Spleen (tissue), 11 donors: ENCODE data around the gene KIAA1549. TPM values are rescaled to one million over a fixed set of nuclear protein-coding genes. Genes with fewer than 3 reads are reported as not detected.

Experiments used
- DNase-seq: peaks from one replicate; pipeline ENCODE4 v3.0.0-alpha.2; 2020
- H3K27ac ChIP-seq, 8 donors: fragments of 200-600 bp; sonication (generic) in 7 of 8; 1 replicate in 4 of 8; 2 replicates in 4 of 8; pipeline versions ENCODE4 v1.5.0 to v1.8.0; 2016 to 2021; ENCODE audit warnings: inconsistent platforms in 4 of 8, mild to moderate bottlenecking in 4 of 8, moderate library complexity in 1 of 8
- H3K27me3 ChIP-seq, 7 donors: fragments of 200-600 bp; sonication (generic) in 6 of 7; replicated peaks in 1 of 7; 1 replicate in 4 of 7; 2 replicates in 3 of 7; pipeline versions ENCODE4 v1.5.0 to v1.8.0; 2016 to 2021; ENCODE audit warnings: inconsistent platforms in 3 of 7, mild to moderate bottlenecking in 1 of 7
- H3K36me3 ChIP-seq, 6 donors: fragments of 200-600 bp; sonication (generic) in 5 of 6; 1 replicate in 4 of 6; 2 replicates in 2 of 6; pipeline versions ENCODE4 v1.5.0 to v1.8.0; 2016 to 2021; ENCODE audit warnings: inconsistent platforms in 2 of 6
- H3K4me1 ChIP-seq, 6 donors: fragments of 200-600 bp; sonication (generic) in 5 of 6; 1 replicate in 3 of 6; 2 replicates in 3 of 6; pipeline versions ENCODE4 v1.5.0 to v1.8.0; 2016 to 2021; ENCODE audit warnings: inconsistent platforms in 3 of 6
- H3K4me3 ChIP-seq, 8 donors: fragments of 200-600 bp; sonication (generic) in 7 of 8; 1 replicate in 4 of 8; 2 replicates in 4 of 8; pipeline versions ENCODE4 v1.5.0 to v1.8.0; 2016 to 2021; ENCODE audit warnings: inconsistent platforms in 4 of 8, mild to moderate bottlenecking in 4 of 8, moderate library complexity in 2 of 8
- H3K9me3 ChIP-seq, 8 donors: fragments of 200-600 bp; sonication (generic) in 7 of 8; 1 replicate in 4 of 8; 2 replicates in 4 of 8; pipeline versions ENCODE4 v1.5.0 to v1.8.0; 2016 to 2021; ENCODE audit warnings: inconsistent platforms in 4 of 8
- POLR2A ChIP-seq, 3 donors: fragments of 450-650 bp; IDR thresholded peaks; one replicate each; pipeline ENCODE4 v1.5.1; 2017; ENCODE audit warnings: antibody characterized with exemption in 3 of 3, mild to moderate bottlenecking in 1 of 3
- POLR2AphosphoS5 ChIP-seq, 3 donors: sonication (generic); formaldehyde crosslinking; IDR thresholded peaks; one replicate each; pipeline ENCODE4 v1.5.1; 2017; ENCODE audit warnings: antibody characterized with exemption in 3 of 3
- WGBS, 5 donors: extraction: QIAGEN DNeasy Blood & Tissue Kit in 3 of 5; methylation state at CpG; one replicate each; pipeline versions ENCODE4 v1.1.5 to v1.1.7; 2013 to 2018; 5-methylcytosine and 5-hydroxymethylcytosine counted together
- intact Hi-C: fragments of 100-400 bp; cut with DNase I; formaldehyde crosslinking; loops from one replicate; pipeline ENCODE4 v1.15.0; 2023; ENCODE audit warnings: low total_unique reads
- polyA plus RNA-seq, 3 donors: library from polyadenylated mRNA; stranded (reverse); fragments of 200-250 nt; gene quantifications; one replicate each; pipeline ENCODE4 v1.2.1, GENCODE V29; 2013
- total RNA-seq, 7 donors: library from RNA; depleted of rRNA in 3 of 7; stranded (reverse); fragments of >200 nt in 3 of 7; fragmentation: NEBNext Ultra II Directional in 4 of 7; extraction: Animal tissue kit (Norgen Biotek cat#: 25700) in 4 of 7; gene quantifications; one replicate each; pipeline versions ENCODE4 v1.1.0 to v1.2.1, GENCODE V29; 2016 to 2021
- TF ChIP-seq, protein P1 (sequence below), 11 experiments: fragments of 200-600 bp in 7 of 11; fragments of 450-650 bp in 4 of 11; sonication (generic) in 4 of 11; IDR thresholded peaks in 8 of 11; conservative IDR thresholded peaks in 3 of 11; 1 replicate in 7 of 11; 2 replicates in 4 of 11; pipeline versions ENCODE4 v1.4.0 to v1.8.0; 2016 to 2021; ENCODE audit warnings: antibody characterized with exemption in 11 of 11, inconsistent platforms in 4 of 11, mild to moderate bottlenecking in 1 of 11
- donor health status: healthy with polysubstance abuse.
- donor health status: DM: no; HTN: no; CAD: no; lungs with moderate emphysema.
- donor health status: DM: no; HTN: no; CAD: no.
- donor health status: Bipolar disorder and iron deficiency.
- donor health status: healthy.
- donor health status: DM: no; HTN: no; CAD: no.
- donor health status: DM: yes; HTN: yes; CAD: no.

The KIAA1549 gene
- total and polyA plus RNA-seq, 10 donors = 0.03 to 1.8 (median 0.85) TPM

DNA sequence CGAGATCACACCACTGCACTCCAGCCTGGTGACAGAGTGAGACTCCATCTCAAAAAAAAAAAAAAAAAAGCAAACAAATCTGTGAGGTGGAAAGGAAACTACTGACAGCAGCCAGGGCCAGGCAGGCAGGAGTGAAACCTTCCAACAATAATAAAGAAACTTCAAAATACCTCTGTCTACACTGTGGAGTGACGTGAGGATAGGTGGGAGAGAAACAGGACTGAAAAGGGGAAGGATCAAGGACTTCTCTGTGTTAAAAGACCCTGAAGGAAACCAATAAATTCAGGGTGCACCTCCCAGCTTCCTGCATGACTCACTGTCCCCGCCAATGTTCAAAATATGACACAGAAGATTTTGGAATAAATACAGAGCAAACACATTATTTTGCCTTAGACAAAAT lies 82.9 kb downstream of the KIAA1549 start:
- no peak overlapping the region for H3K4me3 ChIP-seq
- intact Hi-C loops = no loop called here
- H3K27ac ChIP-seq = no peak overlapping the region
- H3K4me1 ChIP-seq = peaks cover 0 to 11% (median 0%) of the 10 kb centered on the region in 6 donors
- H3K27me3 ChIP-seq = peaks cover 0 to 8% (median 0%) of the 10 kb centered on the region in 7 donors
- TF ChIP-seq, protein P1, sequence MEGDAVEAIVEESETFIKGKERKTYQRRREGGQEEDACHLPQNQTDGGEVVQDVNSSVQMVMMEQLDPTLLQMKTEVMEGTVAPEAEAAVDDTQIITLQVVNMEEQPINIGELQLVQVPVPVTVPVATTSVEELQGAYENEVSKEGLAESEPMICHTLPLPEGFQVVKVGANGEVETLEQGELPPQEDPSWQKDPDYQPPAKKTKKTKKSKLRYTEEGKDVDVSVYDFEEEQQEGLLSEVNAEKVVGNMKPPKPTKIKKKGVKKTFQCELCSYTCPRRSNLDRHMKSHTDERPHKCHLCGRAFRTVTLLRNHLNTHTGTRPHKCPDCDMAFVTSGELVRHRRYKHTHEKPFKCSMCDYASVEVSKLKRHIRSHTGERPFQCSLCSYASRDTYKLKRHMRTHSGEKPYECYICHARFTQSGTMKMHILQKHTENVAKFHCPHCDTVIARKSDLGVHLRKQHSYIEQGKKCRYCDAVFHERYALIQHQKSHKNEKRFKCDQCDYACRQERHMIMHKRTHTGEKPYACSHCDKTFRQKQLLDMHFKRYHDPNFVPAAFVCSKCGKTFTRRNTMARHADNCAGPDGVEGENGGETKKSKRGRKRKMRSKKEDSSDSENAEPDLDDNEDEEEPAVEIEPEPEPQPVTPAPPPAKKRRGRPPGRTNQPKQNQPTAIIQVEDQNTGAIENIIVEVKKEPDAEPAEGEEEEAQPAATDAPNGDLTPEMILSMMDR (IDR thresholded peaks at IDR 0.05 in 8 of 11, conservative IDR thresholded peaks at IDR 0.05 in 3 of 11) = no peak
- TF ChIP-seq POLR2AphosphoS5 (IDR thresholded peaks at IDR 0.05) = no peak
- no peak for TF ChIP-seq POLR2A (IDR thresholded peaks at IDR 0.05)
- no peaks in the 10 kb centered on the region for H3K36me3 ChIP-seq
- WGBS, 5 donors = 31 to 43% (median 37%) methylated on average over 3 of the region's 3 CpGs
- no peak for DNase-seq
- no peaks in the 10 kb centered on the region for H3K9me3 ChIP-seq

DNA sequence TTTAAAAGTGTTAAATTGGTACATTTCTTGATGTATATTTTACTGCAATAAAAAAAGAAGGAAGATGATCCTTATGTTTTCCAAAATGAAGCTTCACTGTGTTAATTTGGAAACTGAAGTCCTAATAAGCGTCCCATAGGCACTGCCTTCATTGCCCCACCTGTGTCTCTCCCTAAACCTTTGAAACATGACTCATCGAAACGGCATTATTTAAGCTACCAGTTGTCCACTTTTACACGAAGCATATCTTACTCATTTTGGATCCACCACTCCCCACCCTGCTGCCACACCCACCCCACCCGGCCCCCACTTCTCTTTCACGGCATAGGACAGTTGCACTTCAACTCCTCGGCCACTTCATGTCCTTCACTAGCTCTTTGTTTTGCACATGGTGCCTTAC lies 85.5 kb downstream of the KIAA1549 start:
- intact Hi-C loops = no loop called here
- Histone ChIP-seq H3K36me3 (no peaks in the 10 kb centered on the region), H3K27ac (no peak overlapping the region), H3K4me1 (peaks cover 0 to 6% (median 0%) of the 10 kb centered on the region in 6 donors), H3K4me3 (no peak overlapping the region), H3K9me3 (no peaks in the 10 kb centered on the region), H3K27me3 (no peaks in the 10 kb centered on the region)
- TF ChIP-seq POLR2A (IDR thresholded peaks at IDR 0.05) (no peak), POLR2AphosphoS5 (IDR thresholded peaks at IDR 0.05) (no peak)
- TF ChIP-seq, protein P1 (IDR thresholded peaks at IDR 0.05 in 8 of 11, conservative IDR thresholded peaks at IDR 0.05 in 3 of 11) = no peak
- 81 to 95% (median 85%) methylated on average over 7 of the region's 7 CpGs for WGBS, 5 donors
- DNase-seq = no peak

GRCh38 chr7:138893258-138893657 lies 87.9 kb downstream of the KIAA1549 start:
- TF ChIP-seq POLR2AphosphoS5 (IDR thresholded peaks at IDR 0.05) (no peak), POLR2A (IDR thresholded peaks at IDR 0.05) (no peak)
- TF ChIP-seq, protein P1 (IDR thresholded peaks at IDR 0.05 in 8 of 11, conservative IDR thresholded peaks at IDR 0.05 in 3 of 11) = no peak
- no peaks in the 10 kb centered on the region for H3K27me3 ChIP-seq
- DNase-seq = no peak
- H3K4me3 ChIP-seq = no peak overlapping the region
- peaks cover 0 to 1% (median 0%) of the 10 kb centered on the region in 6 donors for H3K4me1 ChIP-seq
- H3K27ac ChIP-seq = no peak overlapping the region
- intact Hi-C loops = no loop called here
- WGBS, 5 donors = 73 to 93% (median 79%) methylated on average over 4 of the region's 4 CpGs
- no peaks in the 10 kb centered on the region for H3K9me3 ChIP-seq
- H3K36me3 ChIP-seq = no peaks in the 10 kb centered on the region

DNA sequence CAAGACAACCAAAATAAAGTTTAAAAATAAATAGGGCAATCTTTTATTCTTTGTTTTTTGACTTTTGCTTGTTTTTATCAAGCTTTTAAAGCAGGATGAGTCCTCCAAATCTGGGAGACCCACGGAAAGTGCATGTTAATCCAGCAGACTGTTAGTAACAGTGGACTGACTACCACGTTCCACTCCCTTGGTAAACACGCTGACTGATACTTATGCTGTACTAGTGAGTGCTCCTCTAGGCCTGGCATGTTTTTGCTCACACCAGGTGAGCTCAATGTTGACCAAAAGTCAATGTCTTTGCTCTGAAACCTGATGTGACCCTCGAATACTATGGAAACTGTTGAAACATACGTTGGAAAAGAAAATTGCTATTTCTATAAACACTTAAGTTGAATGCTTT lies 88.4 kb downstream of the KIAA1549 start:
- intact Hi-C loops = no loop called here
- Histone ChIP-seq H3K4me3 (no peak overlapping the region), H3K36me3 (no peaks in the 10 kb centered on the region), H3K27ac (no peak overlapping the region), H3K9me3 (no peaks in the 10 kb centered on the region), H3K27me3 (no peaks in the 10 kb centered on the region), H3K4me1 (no peaks in the 10 kb centered on the region)
- DNase-seq = no peak
- no peak for TF ChIP-seq POLR2A (IDR thresholded peaks at IDR 0.05)
- no peak for TF ChIP-seq POLR2AphosphoS5 (IDR thresholded peaks at IDR 0.05)
- TF ChIP-seq, protein P1 (IDR thresholded peaks at IDR 0.05 in 8 of 11, conservative IDR thresholded peaks at IDR 0.05 in 3 of 11) = no peak
- 87 to 92% (median 91%) methylated on average over 5 of the region's 5 CpGs for WGBS, 5 donors
